H1 (cell line): ENCODE results near the gene PPP1R12C. TPM values are rescaled to one million over a fixed set of nuclear protein-coding genes. Genes with fewer than 3 reads are reported as not detected.
A peak's percentile ranks its signal among the peaks of the same experiment; 100 is the strongest.

Source experiments
- CTCF ChIA-PET: fragments of 300-600 bp; sonication (Branson Sonifier 250); formaldehyde crosslinking; loops from one replicate; lab custom pipeline; 2021; ENCODE audit not compliant: partially characterized antibody; lab: Charles Lee
- POLR2A ChIA-PET: fragments of 300-600 bp; sonication (Branson Sonifier 250); formaldehyde crosslinking; loops from one replicate; lab custom pipeline; 2021; ENCODE audit warnings: inconsistent platforms; ENCODE audit not compliant: partially characterized antibody; lab: Charles Lee
- DNase-seq, 2 experiments: peaks; one replicate each; pipeline versions ENCODE4 v3.0.0 to v3.0.0-alpha.2; 2010 to 2022; ENCODE audit warnings: low spot score in 2 of 2, low read depth in 1 of 2, mixed read lengths in 1 of 2
- FAIRE-seq: peaks from 2 replicates; lab custom pipeline; 2011; peaks lifted over from hg19 to GRCh38; lab: Jason Lieb, UNC
- H2AFZ ChIP-seq: 2 replicates; pipeline ENCODE4 v1.8.1; 2012; ENCODE audit warnings: low read length, inconsistent platforms
- H2AK5ac ChIP-seq: 2 replicates; pipeline ENCODE4 v1.6.1; 2013; ENCODE audit warnings: low read depth, low read length
- H2BK120ac ChIP-seq: replicated peaks from 2 replicates; pipeline ENCODE3; 2013; ENCODE audit warnings: low read depth, low read length, inconsistent platforms
- H2BK12ac ChIP-seq: 2 replicates; pipeline ENCODE4 v1.6.1; 2013; ENCODE audit warnings: low read depth, low read length
- H2BK15ac ChIP-seq: 2 replicates; pipeline ENCODE4 v1.6.1; 2013; ENCODE audit warnings: low read length
- H2BK20ac ChIP-seq: 2 replicates; pipeline ENCODE4 v1.6.1; 2013; ENCODE audit warnings: low read length
- H2BK5ac ChIP-seq: 2 replicates; pipeline ENCODE4 v1.6.1; 2013; ENCODE audit warnings: low read depth, low read length
- H3K14ac ChIP-seq: 2 replicates; pipeline ENCODE4 v1.6.1; 2013; ENCODE audit warnings: inconsistent platforms; ENCODE audit not compliant: insufficient read length
- H3K18ac ChIP-seq: 2 replicates; pipeline ENCODE4 v1.6.1; 2013; ENCODE audit warnings: low read length; ENCODE audit errors: extremely low read depth
- H3K23ac ChIP-seq: 2 replicates; pipeline ENCODE4 v1.6.1; 2013; ENCODE audit warnings: inconsistent platforms; ENCODE audit not compliant: insufficient read length
- H3K23me2 ChIP-seq: 2 replicates; pipeline ENCODE4 v1.6.1; 2013; ENCODE audit warnings: low read depth, low read length
- H3K27ac ChIP-seq: 2 replicates; pipeline ENCODE4 v1.6.1; 2011; ENCODE audit warnings: low read depth, low read length, inconsistent platforms
- H3K27me3 ChIP-seq, 4 experiments: replicated peaks in 1 of 4; 1 replicate in 1 of 4; 2 replicates in 3 of 4; pipeline versions ENCODE4 v1.6.1 to v1.8.1; 2011 to 2013; ENCODE audit warnings: low read length in 3 of 4, mild to moderate bottlenecking in 3 of 4, inconsistent platforms in 2 of 4, mixed read lengths in 2 of 4, moderate library complexity in 1 of 4; ENCODE audit not compliant: control insufficient read depth in 3 of 4, insufficient read depth in 3 of 4; ENCODE audit errors: extremely low read depth in 1 of 4
- H3K36me3 ChIP-seq, 4 experiments: 2 replicates each; pipeline versions ENCODE4 v1.6.1 to v1.8.1; 2011 to 2013; ENCODE audit warnings: mild to moderate bottlenecking in 4 of 4, low read length in 3 of 4, moderate library complexity in 2 of 4, control low read depth in 1 of 4, inconsistent platforms in 1 of 4; ENCODE audit not compliant: insufficient read depth in 4 of 4, control insufficient read depth in 2 of 4
- H3K4ac ChIP-seq: replicated peaks from 2 replicates; pipeline ENCODE3; 2013; ENCODE audit warnings: low read length, low read depth, mixed read lengths, inconsistent platforms; ENCODE audit not compliant: insufficient read length
- H3K4me1 ChIP-seq, 4 experiments: replicated peaks in 1 of 4; 1 replicate in 1 of 4; 2 replicates in 3 of 4; pipeline versions ENCODE4 v1.6.1 to v1.8.1; 2011 to 2013; ENCODE audit warnings: low read length in 3 of 4, inconsistent platforms in 2 of 4, mixed read lengths in 1 of 4; ENCODE audit not compliant: insufficient read depth in 4 of 4, control insufficient read depth in 3 of 4
- H3K4me2 ChIP-seq, 2 experiments: 2 replicates each; pipeline versions ENCODE4 v1.6.1 to v1.8.1; 2011 to 2013; ENCODE audit warnings: low read depth in 2 of 2, low read length in 2 of 2, control low read depth in 1 of 2, inconsistent platforms in 1 of 2, mild to moderate bottlenecking in 1 of 2; ENCODE audit not compliant: insufficient read depth in 1 of 2
- H3K4me3 ChIP-seq, 4 experiments: fragments of 200-600, 300-600 bp in 1 of 4; sonication (generic), shearing (Covaris generic), sonication (Bioruptor Twin) in 1 of 4; 2 replicates each; pipeline versions ENCODE4 v1.5.1 to v1.8.1; 2011 to 2016; ENCODE audit warnings: low read length in 4 of 4, low read depth in 3 of 4, control low read depth in 2 of 4, inconsistent platforms in 2 of 4, mild to moderate bottlenecking in 2 of 4, mixed read lengths in 1 of 4, moderate library complexity in 1 of 4; ENCODE audit not compliant: insufficient read depth in 2 of 4; ENCODE audit errors: extremely low read depth in 1 of 4
- H3K56ac ChIP-seq: replicated peaks from 2 replicates; pipeline ENCODE3; 2013; ENCODE audit warnings: low read depth, mild to moderate bottlenecking, mixed read lengths, low read length, inconsistent platforms; ENCODE audit not compliant: insufficient read length
- H3K79me1 ChIP-seq: 2 replicates; pipeline ENCODE4 v1.6.1; 2013; ENCODE audit warnings: low read depth, low read length, control low read depth
- H3K79me2 ChIP-seq, 2 experiments: 2 replicates each; pipeline versions ENCODE4 v1.6.1 to v1.8.1; 2012 to 2013; ENCODE audit warnings: low read length in 2 of 2, mild to moderate bottlenecking in 2 of 2, inconsistent platforms in 1 of 2; ENCODE audit not compliant: insufficient read depth in 2 of 2, control insufficient read depth in 1 of 2
- H3K9ac ChIP-seq, 4 experiments: replicated peaks in 1 of 4; 1 replicate in 1 of 4; 2 replicates in 3 of 4; pipeline versions ENCODE4 v1.6.1 to v1.8.1; 2011 to 2013; ENCODE audit warnings: low read depth in 3 of 4, low read length in 3 of 4, control low read depth in 2 of 4, mild to moderate bottlenecking in 2 of 4, moderate library complexity in 2 of 4, inconsistent platforms in 1 of 4; ENCODE audit errors: extremely low read depth in 1 of 4
- H3K9me3 ChIP-seq, 2 experiments: 2 replicates each; pipeline versions ENCODE4 v1.6.1 to v1.8.1; 2012 to 2013; ENCODE audit warnings: mild to moderate bottlenecking in 2 of 2, moderate library complexity in 2 of 2, control low read depth in 1 of 2, inconsistent platforms in 1 of 2, low read depth in 1 of 2, low read length in 1 of 2, mixed read lengths in 1 of 2; ENCODE audit not compliant: insufficient read depth in 2 of 2
- H4K20me1 ChIP-seq, 2 experiments: replicated peaks in 1 of 2; 2 replicates each; pipeline versions ENCODE3 to v1.8.1; 2011 to 2013; ENCODE audit warnings: inconsistent platforms in 2 of 2, low read length in 2 of 2, mild to moderate bottlenecking in 1 of 2; ENCODE audit not compliant: insufficient read depth in 2 of 2, control insufficient read depth in 1 of 2
- H4K5ac ChIP-seq: 2 replicates; pipeline ENCODE4 v1.6.1; 2013; ENCODE audit warnings: low read length, low read depth, mixed read lengths, inconsistent platforms; ENCODE audit not compliant: insufficient read length
- H4K8ac ChIP-seq: 2 replicates; pipeline ENCODE4 v1.8.0; 2013; ENCODE audit warnings: mild to moderate bottlenecking, moderate library complexity, low read length, inconsistent platforms; ENCODE audit not compliant: insufficient read depth; ENCODE audit errors: extremely low read depth
- H4K91ac ChIP-seq: replicated peaks from 2 replicates; pipeline ENCODE3; 2013; ENCODE audit warnings: low read length, mixed read lengths, inconsistent platforms; ENCODE audit not compliant: insufficient read length
- CTCF ChIP-seq, 3 experiments: IDR thresholded peaks; 1 replicate in 2 of 3; 2 replicates in 1 of 3; pipeline versions ENCODE4 v1.5.1 to v1.6.1; 2011; ENCODE audit warnings: low read length in 3 of 3, mild to moderate bottlenecking in 3 of 3, inconsistent platforms in 2 of 3, low read depth in 1 of 3, moderate library complexity in 1 of 3; ENCODE audit not compliant: insufficient read depth in 1 of 3; ENCODE audit errors: control extremely low read depth in 1 of 3
- EGR1 ChIP-seq: IDR thresholded peaks from 2 replicates; pipeline ENCODE4 v1.6.1; 2011; ENCODE audit warnings: low read depth, low read length, borderline replicate concordance
- FOSL1 ChIP-seq: IDR thresholded peaks from 2 replicates; pipeline ENCODE4 v1.6.1; 2011; ENCODE audit warnings: mild to moderate bottlenecking, low read depth, low read length, moderate library complexity; ENCODE audit not compliant: insufficient read depth
- KDM4A ChIP-seq: IDR thresholded peaks from one replicate; pipeline ENCODE4 v1.7.1; 2012; ENCODE audit warnings: low read depth, mild to moderate bottlenecking, moderate library complexity, low read length, inconsistent platforms; ENCODE audit not compliant: severe bottlenecking
- RAD21 ChIP-seq, 2 experiments: IDR thresholded peaks in 1 of 2; conservative IDR thresholded peaks in 1 of 2; 2 replicates each; pipeline ENCODE4 v1.6.1; 2011; ENCODE audit warnings: low read depth in 2 of 2, low read length in 2 of 2, improper control_type of control experiment in 1 of 2, inconsistent platforms in 1 of 2, mild to moderate bottlenecking in 1 of 2, moderate library complexity in 1 of 2
- RFX5 ChIP-seq: IDR thresholded peaks from 2 replicates; pipeline ENCODE4 v1.6.1; 2011; ENCODE audit warnings: low read depth, low read length, improper control_type of control experiment, borderline replicate concordance
- SIX5 ChIP-seq: IDR thresholded peaks from 2 replicates; pipeline ENCODE4 v1.6.1; 2011; ENCODE audit warnings: mild to moderate bottlenecking, low read depth, low read length
- ZNF274 ChIP-seq: IDR thresholded peaks from 2 replicates; pipeline ENCODE4 v1.7.0; 2012; ENCODE audit warnings: low read length, borderline replicate concordance; ENCODE audit errors: extremely low read depth
- WGBS, 2 experiments: shearing (Covaris generic) in 1 of 2; methylation state at CpG; one replicate each; pipeline versions ENCODE4 v1.1.6 to v1.1.7; 2013 to 2015; ENCODE audit warnings: low lambda C conversion rate in 2 of 2, mixed read lengths in 2 of 2, inconsistent platforms in 1 of 2, low coverage in 1 of 2, missing lambda C conversion rate in 1 of 2; ENCODE audit not compliant: insufficient replicate concordance in 2 of 2, insufficient coverage in 1 of 2, insufficient read length in 1 of 2; ENCODE audit errors: extremely low coverage in 1 of 2, missing lambda C conversion rate in 1 of 2; 5-methylcytosine and 5-hydroxymethylcytosine counted together
- polyA plus RNA-seq, 7 experiments: library from polyadenylated mRNA; depleted of rRNA in 3 of 7; stranded (reverse) in 5 of 7; unstranded in 2 of 7; fragments of >200 nt in 5 of 7; fragments of 200-250 nt in 2 of 7; gene quantifications; 1 replicate in 5 of 7; 2 replicates in 1 of 7; 4 replicates in 1 of 7; pipeline versions ENCODE4 v1.2.1 to v1.2.3, GENCODE V29; 2011 to 2013; ENCODE audit warnings: missing spikeins in 2 of 7, mixed read lengths in 2 of 7
- total RNA-seq: library from RNA; stranded (reverse); fragmentation: NEBNext Ultra II Directional; extraction: Animal tissue kit (Norgen Biotek cat#: 25700); gene quantifications from 2 replicates; pipeline ENCODE4 v1.2.1, GENCODE V29; 2021

PPP1R12C gene
- total and polyA plus RNA-seq, 2 of the 8 experiments (the other 6 are each of a cell fraction or from before 2014, with no cell fraction given), result 31.7 to 71.5 TPM

GRCh38 chr19:55132453-55133129 is 15.2 kb upstream of the PPP1R12C start:
- H3K4me2 ChIP-seq, result no peak overlapping the region
- H3K4ac ChIP-seq, result no peak overlapping the region
- FAIRE-seq (no peak), DNase-seq (no peak)
- ChIA-PET POLR2A (interaction anchor here (0.7 to 2.7 kb wide), 8 partner anchors 8 to 46 kb away, joined by 3 to 14 read pairs (median 4); no protein-coding TSS in a partner anchor), CTCF (interaction anchor here (0.6 to 3.3 kb wide), 11 partner anchors 9 to 286 kb away, joined by 3 to 17 read pairs (median 5); partner anchors contain the start of gene PPP1R12C)
- WGBS, 2 experiments, result 92% methylated on average over 14 of the region's 14 CpGs; no CpG with 5 or more reads in 1 of the 2 experiments
- no peak overlapping the region for H3K14ac ChIP-seq
- no peak overlapping the region for H3K27ac ChIP-seq
- H4K91ac ChIP-seq, result no peak overlapping the region
- H3K79me2 ChIP-seq, result no peaks in the 10 kb centered on the region
- H2BK20ac ChIP-seq, result no peak overlapping the region
- peaks cover 0 to 19% (median 4%) of the 10 kb centered on the region in 4 experiments; a peak in 4 of 8 replicates for H3K36me3 ChIP-seq
- no peak overlapping the region for H3K18ac ChIP-seq
- H2BK12ac ChIP-seq, result no peak overlapping the region
- no peaks in the 10 kb centered on the region; the same call in 1 of the 2 replicates for H3K23me2 ChIP-seq
- H2BK120ac ChIP-seq, result no peak overlapping the region
- H3K9me3 ChIP-seq, result no peaks in the 10 kb centered on the region
- no peak overlapping the region for H4K8ac ChIP-seq
- no peak overlapping the region for H3K9ac ChIP-seq
- no peak overlapping the region for H3K23ac ChIP-seq
- no peak overlapping the region for H2BK15ac ChIP-seq
- no peak overlapping the region for H2AK5ac ChIP-seq
- H3K4me3 ChIP-seq, result no peak overlapping the region
- H3K4me1 ChIP-seq, result peaks cover 0 to 2% (median 0%) of the 10 kb centered on the region in 4 experiments; a peak in 1 of 7 replicates
- H3K27me3 ChIP-seq, result no peaks in the 10 kb centered on the region
- no peak overlapping the region for H2AFZ ChIP-seq
- no peak overlapping the region for H2BK5ac ChIP-seq
- H4K20me1 ChIP-seq, result no peaks in the 10 kb centered on the region
- no peak overlapping the region for H4K5ac ChIP-seq
- no peak overlapping the region for H3K56ac ChIP-seq
- no peaks in the 10 kb centered on the region for H3K79me1 ChIP-seq
- TF ChIP-seq RAD21 (IDR thresholded peaks at IDR 0.05 in 1 of 2, conservative IDR thresholded peaks at IDR 0.05 in 1 of 2; ENCODE audit: low read depth in 2 of 2, low read length in 2 of 2) (peak in 1 of 2 experiments; percentile 39; a peak in 2 of 4 replicates), FOSL1 (no peak), ZNF274 (no peak), CTCF (IDR thresholded peaks at IDR 0.05; ENCODE audit: control extremely low read depth in 1 of 3, insufficient read depth in 1 of 3, low read depth in 1 of 3, low read length in 3 of 3) (0 out of 4 replicates have a peak, but pooled peaks of 1 of the 3 experiments have one; percentile 5), RFX5 (no peak), KDM4A (no peak), SIX5 (no peak), EGR1 (no peak)
